ES-I3 (cell line): ENCODE results near the gene UNK.
"Not testable (repeated sequence)": the region's sequence is repeated elsewhere in the genome, so short reads cannot be mapped to it uniquely, and the experiment has no call there.

Experiments
- H3K36me3 ChIP-seq: 2 replicates; pipeline ENCODE4 v1.6.1; 2013; ENCODE audit warnings: mild to moderate bottlenecking, low read length, control low read depth, moderate library complexity; ENCODE audit not compliant: insufficient read depth
- H3K4me1 ChIP-seq: 2 replicates; pipeline ENCODE4 v1.6.1; 2013; ENCODE audit warnings: mild to moderate bottlenecking, control low read depth, low read length; ENCODE audit not compliant: insufficient read depth
- H3K9ac ChIP-seq: 2 replicates; pipeline ENCODE4 v1.6.1; 2013; ENCODE audit warnings: low read depth, mild to moderate bottlenecking, low read length, moderate library complexity
- H3K9me3 ChIP-seq: 2 replicates; pipeline ENCODE4 v1.6.1; 2013; ENCODE audit warnings: mild to moderate bottlenecking, low read length, moderate library complexity; ENCODE audit not compliant: control insufficient read depth, insufficient read depth

The UNK gene

GRCh38 chr17:75870228-75870627 lies 85.6 kb downstream of the UNK start:
- H3K9ac ChIP-seq, H3K9me3 ChIP-seq, H3K36me3 ChIP-seq: not testable (repeated sequence)
- peaks cover 21% of the 10 kb centered on the region for H3K4me1 ChIP-seq

- Histone ChIP-seq H3K9ac (no peak overlapping the region), H3K4me1 (peaks cover 34% of the 10 kb centered on the region), H3K9me3 (no peaks in the 10 kb centered on the region), H3K36me3 (no peaks in the 10 kb centered on the region)
Observed at GRCh38 chr17:75872434-75873351, 88.1 kb downstream of the UNK start.

GRCh38 chr17:75873587-75874322 lies 89.1 kb downstream of the UNK start:
- H3K36me3 ChIP-seq = no peaks in the 10 kb centered on the region
- no peaks in the 10 kb centered on the region for H3K9me3 ChIP-seq
- peaks cover 34% of the 10 kb centered on the region for H3K4me1 ChIP-seq
- H3K9ac ChIP-seq = no peak overlapping the region

- H3K36me3 ChIP-seq = no peaks in the 10 kb centered on the region
- H3K4me1 ChIP-seq = peaks cover 29% of the 10 kb centered on the region; the same call in 1 of the 2 replicates
- no peak overlapping the region for H3K9ac ChIP-seq
- H3K9me3 ChIP-seq = no peaks in the 10 kb centered on the region
Observed at GRCh38 chr17:75874323-75875181, 89.9 kb downstream of the UNK start.
